Glutamatergic neuron (in vitro differentiated cells): ENCODE measurements around the gene CCDC138. TPM values are rescaled to one million over a fixed set of nuclear protein-coding genes. Genes with fewer than 3 reads are reported as not detected.

Source experiments
- DNase-seq: peaks from one replicate; pipeline ENCODE4 v3.0.0; 2022
- H3K27ac Mint-ChIP-seq: one replicate; pipeline ENCODE4 v1.8.0; 2020; ENCODE audit warnings: mild to moderate bottlenecking, mixed read lengths, inconsistent platforms; ENCODE audit not compliant: unreplicated experiment
- H3K27me3 Mint-ChIP-seq: one replicate; pipeline ENCODE4 v1.8.0; 2020; ENCODE audit warnings: mild to moderate bottlenecking, moderate library complexity, mixed read lengths, inconsistent platforms; ENCODE audit not compliant: unreplicated experiment
- H3K36me3 Mint-ChIP-seq: one replicate; pipeline ENCODE4 v1.8.0; 2020; ENCODE audit warnings: mild to moderate bottlenecking, mixed read lengths, inconsistent platforms; ENCODE audit not compliant: unreplicated experiment
- H3K4me1 Mint-ChIP-seq: one replicate; pipeline ENCODE4 v1.8.0; 2020; ENCODE audit warnings: mild to moderate bottlenecking, low read depth, mixed read lengths, inconsistent platforms; ENCODE audit not compliant: unreplicated experiment
- H3K4me3 Mint-ChIP-seq: one replicate; pipeline ENCODE4 v1.8.0; 2020; ENCODE audit warnings: mild to moderate bottlenecking, mixed read lengths, inconsistent platforms; ENCODE audit not compliant: unreplicated experiment
- H3K9me3 Mint-ChIP-seq: one replicate; pipeline ENCODE4 v1.8.0; 2020; ENCODE audit warnings: mild to moderate bottlenecking, moderate library complexity, mixed read lengths, inconsistent platforms; ENCODE audit not compliant: unreplicated experiment
- CTCF ChIP-seq: fragments of 200-600 bp; sonication (generic); IDR thresholded peaks from one replicate; pipeline ENCODE4 v1.5.0; 2021; ENCODE audit not compliant: partially characterized antibody, unreplicated experiment
- total RNA-seq: library from RNA; stranded (reverse); fragmentation: NEBNext Ultra II Directional; extraction: Animal tissue kit (Norgen Biotek cat#: 25700); gene quantifications from one replicate; pipeline ENCODE4 v1.2.1, GENCODE V29; 2021; ENCODE audit not compliant: unreplicated experiment

Gene CCDC138
- total RNA-seq, 1 donor from 2014 or later: 12.0 TPM

GRCh38 chr2:108854484-108854883, 67.9 kb downstream of the CCDC138 start:
- H3K9me3 Mint-ChIP-seq: no peaks in the 10 kb centered on the region
- no peak for TF ChIP-seq CTCF
- H3K4me1 Mint-ChIP-seq: no peaks in the 10 kb centered on the region
- H3K4me3 Mint-ChIP-seq: no peak overlapping the region
- no peak for DNase-seq
- no peak overlapping the region for H3K27ac Mint-ChIP-seq
- H3K27me3 Mint-ChIP-seq: no peaks in the 10 kb centered on the region
- H3K36me3 Mint-ChIP-seq: no peaks in the 10 kb centered on the region

DNA sequence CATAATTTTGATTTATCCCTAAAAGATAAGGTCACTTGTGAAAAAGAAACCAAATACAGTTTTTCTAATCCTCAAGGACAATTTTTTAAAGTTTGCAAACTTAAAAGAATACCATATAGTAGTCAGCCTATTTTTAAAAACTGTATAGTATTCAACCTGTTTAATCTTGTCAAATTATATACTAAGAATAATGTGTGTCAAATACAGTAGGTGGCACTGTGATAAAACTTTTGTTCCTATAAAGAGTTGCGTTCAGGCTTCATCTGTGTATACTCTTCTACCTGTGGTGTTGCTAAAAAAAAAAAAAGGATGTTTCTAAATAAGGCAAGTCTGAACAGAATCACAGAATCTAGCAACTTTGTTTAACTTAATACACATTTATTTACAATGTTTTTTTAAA, 68.6 kb downstream of the CCDC138 start:
- H3K27me3 Mint-ChIP-seq: no peaks in the 10 kb centered on the region
- H3K4me3 Mint-ChIP-seq: no peak overlapping the region
- H3K27ac Mint-ChIP-seq: no peak overlapping the region
- H3K36me3 Mint-ChIP-seq: no peaks in the 10 kb centered on the region
- H3K4me1 Mint-ChIP-seq: no peaks in the 10 kb centered on the region
- no peak for DNase-seq
- H3K9me3 Mint-ChIP-seq: no peaks in the 10 kb centered on the region
- no peak for TF ChIP-seq CTCF

DNA sequence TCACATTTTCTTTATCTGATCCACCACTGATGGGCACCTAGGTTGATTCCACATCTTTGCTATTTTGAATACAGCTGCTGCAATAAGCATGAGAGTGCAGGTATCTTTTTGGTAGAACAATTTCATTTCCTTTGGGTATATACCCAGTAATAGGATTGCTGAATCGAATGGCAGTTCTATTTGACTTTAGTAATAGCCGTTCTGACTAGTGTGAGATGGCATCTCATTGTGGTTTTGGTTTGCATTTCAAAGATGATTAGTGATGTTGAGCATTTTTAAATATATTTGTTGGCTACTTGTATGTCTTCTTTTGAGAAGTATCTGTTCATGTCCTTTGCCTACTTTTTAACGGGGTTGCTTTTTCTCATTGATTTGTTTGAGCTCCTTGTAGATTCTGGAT, 72.3 kb downstream of the CCDC138 start:
- Mint-ChIP-seq H3K4me1 (no peaks in the 10 kb centered on the region), H3K27me3 (no peaks in the 10 kb centered on the region), H3K27ac (no peak overlapping the region), H3K36me3 (no peaks in the 10 kb centered on the region), H3K9me3 (no peaks in the 10 kb centered on the region), H3K4me3 (no peak overlapping the region)
- no peak for TF ChIP-seq CTCF
- no peak for DNase-seq

DNA sequence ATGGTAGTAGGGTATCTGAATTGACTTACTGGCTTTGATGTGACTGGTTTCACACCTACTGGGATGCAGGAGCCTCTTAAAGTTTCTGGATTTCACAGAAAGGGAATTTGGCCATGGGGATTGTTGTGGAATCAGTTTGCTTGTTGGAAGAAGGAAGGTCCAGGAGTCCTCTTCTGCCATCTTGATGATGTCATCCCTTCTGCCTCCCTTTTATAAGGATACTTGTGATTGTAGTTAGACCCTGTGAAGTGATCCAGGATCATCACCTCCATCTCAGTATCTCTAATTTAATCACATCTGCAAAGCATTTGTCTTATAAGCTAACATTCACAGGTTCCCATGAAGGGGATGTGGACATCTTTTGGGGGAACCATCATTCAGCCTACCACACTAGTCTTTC, 79.5 kb downstream of the CCDC138 start:
- H3K27me3 Mint-ChIP-seq: no peaks in the 10 kb centered on the region
- no peak for DNase-seq
- peaks cover 23% of the 10 kb centered on the region for H3K36me3 Mint-ChIP-seq

DNA sequence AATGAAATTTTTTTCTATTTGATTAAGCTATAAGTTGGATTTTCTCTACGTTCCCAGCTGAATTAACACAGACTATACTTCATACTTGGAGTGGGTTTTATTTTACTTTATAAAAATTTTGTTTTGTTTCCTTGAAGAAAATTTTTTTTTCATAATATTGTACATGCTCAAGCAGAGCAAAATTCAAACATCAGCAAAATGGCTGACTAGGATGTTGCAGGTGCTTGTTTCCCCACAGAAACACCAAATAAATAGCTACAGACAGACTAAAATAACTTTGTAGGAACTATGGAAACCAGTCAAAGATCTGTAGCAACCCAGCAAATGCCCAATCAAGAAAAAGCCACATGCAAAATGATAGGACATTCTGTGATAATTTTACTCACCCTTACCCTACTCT, 82.3 kb downstream of the CCDC138 start:
- H3K27me3 Mint-ChIP-seq: no peaks in the 10 kb centered on the region
- H3K36me3 Mint-ChIP-seq: peaks cover 31% of the 10 kb centered on the region
- DNase-seq: no peak
- no peaks in the 10 kb centered on the region for H3K4me1 Mint-ChIP-seq
- H3K9me3 Mint-ChIP-seq: peaks cover 6% of the 10 kb centered on the region
- H3K4me3 Mint-ChIP-seq: no peak overlapping the region
- no peak for TF ChIP-seq CTCF
- no peak overlapping the region for H3K27ac Mint-ChIP-seq

More for the DNA sequence above, 79.5 kb downstream of the CCDC138 start:
- Mint-ChIP-seq H3K4me1 (no peaks in the 10 kb centered on the region), H3K27ac (no peak overlapping the region), H3K9me3 (peaks cover 6% of the 10 kb centered on the region), H3K4me3 (no peak overlapping the region)
- TF ChIP-seq CTCF: no peak
